Trophoblast cell (in vitro differentiated cells and primary cell): ENCODE results near the gene TPM2.

Experiments used
- DNase-seq, 2 donors: peaks; one replicate each; pipeline ENCODE4 v3.0.0-alpha.2; 2016
- H2AFZ ChIP-seq: 2 replicates; pipeline ENCODE4 v1.6.1; 2013; ENCODE audit warnings: low read length, moderate library complexity, mild to moderate bottlenecking; ENCODE audit not compliant: insufficient read depth, poor library complexity
- H2AK5ac ChIP-seq: 2 replicates; pipeline ENCODE4 v1.6.1; 2013; ENCODE audit warnings: mild to moderate bottlenecking, low read length
- H2BK120ac ChIP-seq: 2 replicates; pipeline ENCODE4 v1.6.1; 2013; ENCODE audit warnings: low read length, mild to moderate bottlenecking, moderate library complexity; ENCODE audit not compliant: insufficient read depth, poor library complexity
- H2BK12ac ChIP-seq: 2 replicates; pipeline ENCODE4 v1.6.1; 2013; ENCODE audit warnings: mild to moderate bottlenecking, low read length, moderate library complexity
- H2BK5ac ChIP-seq: 2 replicates; pipeline ENCODE4 v1.6.1; 2013; ENCODE audit warnings: low read length, low read depth, moderate library complexity, mild to moderate bottlenecking; ENCODE audit not compliant: poor library complexity
- H3K14ac ChIP-seq: 2 replicates; pipeline ENCODE4 v1.6.1; 2013; ENCODE audit warnings: mild to moderate bottlenecking, low read length
- H3K18ac ChIP-seq: 2 replicates; pipeline ENCODE4 v1.6.1; 2013; ENCODE audit warnings: mild to moderate bottlenecking, low read length
- H3K23ac ChIP-seq: 2 replicates; pipeline ENCODE4 v1.6.1; 2013; ENCODE audit warnings: low read length
- H3K27ac ChIP-seq: 2 replicates; pipeline ENCODE4 v1.5.1; 2013; ENCODE audit warnings: low read depth, mild to moderate bottlenecking, inconsistent platforms, low read length, moderate library complexity
- H3K27me3 ChIP-seq: 2 replicates; pipeline ENCODE4 v1.6.1; 2013; ENCODE audit warnings: inconsistent platforms, mild to moderate bottlenecking, low read length, moderate library complexity; ENCODE audit not compliant: insufficient read depth
- H3K36me3 ChIP-seq, 2 experiments: 1 replicate in 1 of 2; 2 replicates in 1 of 2; pipeline ENCODE4 v1.6.1; 2013; ENCODE audit warnings: low read length in 2 of 2, mild to moderate bottlenecking in 2 of 2, moderate library complexity in 1 of 2; ENCODE audit not compliant: insufficient read depth in 2 of 2, control insufficient read depth in 1 of 2
- H3K4ac ChIP-seq: 2 replicates; pipeline ENCODE4 v1.6.1; 2013; ENCODE audit warnings: low read depth, mild to moderate bottlenecking, low read length, moderate library complexity
- H3K4me1 ChIP-seq, 2 experiments: 1 replicate in 1 of 2; 2 replicates in 1 of 2; pipeline ENCODE4 v1.6.1; 2013; ENCODE audit warnings: low read length in 2 of 2, mild to moderate bottlenecking in 2 of 2, moderate library complexity in 1 of 2; ENCODE audit not compliant: insufficient read depth in 2 of 2, control insufficient read depth in 1 of 2
- H3K4me2 ChIP-seq: 2 replicates; pipeline ENCODE4 v1.6.1; 2013; ENCODE audit warnings: inconsistent platforms, mild to moderate bottlenecking, low read length, moderate library complexity
- H3K4me3 ChIP-seq: 2 replicates; pipeline ENCODE4 v1.5.1; 2013; ENCODE audit warnings: mild to moderate bottlenecking, low read depth, low read length, inconsistent platforms
- H3K79me1 ChIP-seq: one replicate; pipeline ENCODE4 v1.6.1; 2013; ENCODE audit warnings: low read length
- H3K79me2 ChIP-seq: 2 replicates; pipeline ENCODE4 v1.6.1; 2013; ENCODE audit warnings: low read length, mild to moderate bottlenecking; ENCODE audit not compliant: control insufficient read depth, insufficient read depth, poor library complexity
- H3K9ac ChIP-seq: 2 replicates; pipeline ENCODE4 v1.6.1; 2013; ENCODE audit warnings: mild to moderate bottlenecking, low read length
- H3K9me3 ChIP-seq: 2 replicates; pipeline ENCODE4 v1.6.1; 2013; ENCODE audit warnings: low read depth, mild to moderate bottlenecking, control low read depth, inconsistent platforms, low read length; ENCODE audit not compliant: insufficient read depth
- H4K12ac ChIP-seq: 2 replicates; pipeline ENCODE4 v1.6.1; 2013; ENCODE audit warnings: low read depth, mild to moderate bottlenecking, low read length, moderate library complexity
- H4K8ac ChIP-seq: 2 replicates; pipeline ENCODE4 v1.6.1; 2013; ENCODE audit warnings: low read depth, mild to moderate bottlenecking, low read length, moderate library complexity
- H4K91ac ChIP-seq: one replicate; pipeline ENCODE4 v1.6.1; 2013; ENCODE audit warnings: low read depth, mild to moderate bottlenecking, low read length, moderate library complexity
- WGBS: extraction: QIAGEN DNeasy Blood & Tissue Kit; methylation state at CpG from one replicate; pipeline ENCODE4 v1.1.7; 2013; ENCODE audit warnings: missing lambda C conversion rate; ENCODE audit not compliant: insufficient read length, insufficient coverage; ENCODE audit errors: extremely low coverage; 5-methylcytosine and 5-hydroxymethylcytosine counted together

Gene TPM2

DNA sequence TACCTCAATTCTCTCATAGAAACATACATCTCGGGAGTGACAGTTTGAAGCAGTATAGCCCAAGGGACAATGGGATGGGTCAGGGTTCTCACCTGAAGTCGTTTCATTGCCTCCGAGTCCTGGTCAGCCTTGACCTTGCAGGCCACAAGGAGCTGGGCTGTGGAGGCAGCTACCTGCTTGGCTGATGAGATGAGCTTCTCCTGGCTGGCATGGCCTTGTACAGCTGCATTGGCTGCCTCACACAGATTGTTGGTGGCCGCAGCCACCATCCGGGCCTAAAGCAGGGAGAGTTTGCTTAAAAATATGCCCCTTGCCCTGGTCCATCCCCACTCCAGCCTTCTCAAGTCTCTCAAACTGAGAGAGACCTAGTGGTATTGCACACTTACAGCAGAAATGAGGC, 8.5 kb upstream of the TPM2 start:
- Histone ChIP-seq H3K4me1 (no peaks in the 10 kb centered on the region), H2AK5ac (no peak overlapping the region), H3K79me2 (no peaks in the 10 kb centered on the region), H3K4me2 (no peak overlapping the region), H3K23ac (no peak overlapping the region), H3K4ac (no peak overlapping the region), H3K9ac (no peak overlapping the region), H3K9me3 (peaks cover 2% of the 10 kb centered on the region), H2BK120ac (no peak overlapping the region), H3K18ac (no peak overlapping the region), H3K27ac (no peak overlapping the region), H3K79me1 (no peaks in the 10 kb centered on the region), H4K8ac (no peak overlapping the region), H3K36me3 (peaks cover 52 to 66% of the 10 kb centered on the region in 2 experiments), H3K14ac (no peak overlapping the region), H4K91ac (no peak overlapping the region), H4K12ac (no peak overlapping the region), H3K27me3 (no peaks in the 10 kb centered on the region), H2BK5ac (no peak overlapping the region), H2AFZ (no peak overlapping the region), H2BK12ac (no peak overlapping the region), H3K4me3 (no peak overlapping the region)
- no CpG with 5 or more reads among the region's 5 CpGs for WGBS
- no peak for DNase-seq

DNA sequence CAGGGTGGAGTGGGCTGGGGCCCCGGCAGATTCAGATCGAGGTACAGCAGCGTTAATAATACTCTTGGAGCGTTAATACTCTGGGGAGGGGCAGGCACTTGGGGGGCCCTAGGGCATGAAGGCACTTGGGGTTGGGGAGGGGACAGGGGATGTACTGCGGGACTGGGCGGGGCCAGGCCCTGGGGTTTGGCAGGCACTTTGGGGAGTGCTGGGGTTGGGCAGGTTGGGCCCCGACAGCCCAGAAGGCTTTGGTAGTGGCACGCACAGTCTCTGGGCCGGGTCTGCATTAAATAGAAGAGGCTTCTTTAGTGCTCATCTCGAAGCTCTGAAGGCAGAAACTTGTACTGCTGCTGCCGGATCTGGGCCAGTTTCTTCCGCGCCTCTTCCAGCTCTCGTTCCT, 7.8 kb upstream of the TPM2 start:
- no peak overlapping the region for H2BK120ac ChIP-seq
- no peak for DNase-seq
- no peak overlapping the region for H3K27ac ChIP-seq
- no peak overlapping the region for H3K18ac ChIP-seq
- H3K23ac ChIP-seq, result no peak overlapping the region
- H2BK5ac ChIP-seq, result no peak overlapping the region
- WGBS, result no CpG with 5 or more reads among the region's 14 CpGs
- no peak overlapping the region for H2AFZ ChIP-seq
- H4K91ac ChIP-seq, result no peak overlapping the region
- H3K4ac ChIP-seq, result no peak overlapping the region
- no peaks in the 10 kb centered on the region for H3K27me3 ChIP-seq
- peaks cover 2% of the 10 kb centered on the region for H3K9me3 ChIP-seq
- no peak overlapping the region for H4K12ac ChIP-seq
- no peaks in the 10 kb centered on the region for H3K79me2 ChIP-seq
- H4K8ac ChIP-seq, result no peak overlapping the region
- no peak overlapping the region for H2AK5ac ChIP-seq
- H3K4me3 ChIP-seq, result no peak overlapping the region
- H3K14ac ChIP-seq, result no peak overlapping the region
- peaks cover 45 to 58% of the 10 kb centered on the region in 2 experiments for H3K36me3 ChIP-seq
- no peak overlapping the region for H3K9ac ChIP-seq
- no peaks in the 10 kb centered on the region for H3K4me1 ChIP-seq
- no peak overlapping the region for H3K4me2 ChIP-seq
- no peak overlapping the region for H2BK12ac ChIP-seq
- no peaks in the 10 kb centered on the region for H3K79me1 ChIP-seq

DNA sequence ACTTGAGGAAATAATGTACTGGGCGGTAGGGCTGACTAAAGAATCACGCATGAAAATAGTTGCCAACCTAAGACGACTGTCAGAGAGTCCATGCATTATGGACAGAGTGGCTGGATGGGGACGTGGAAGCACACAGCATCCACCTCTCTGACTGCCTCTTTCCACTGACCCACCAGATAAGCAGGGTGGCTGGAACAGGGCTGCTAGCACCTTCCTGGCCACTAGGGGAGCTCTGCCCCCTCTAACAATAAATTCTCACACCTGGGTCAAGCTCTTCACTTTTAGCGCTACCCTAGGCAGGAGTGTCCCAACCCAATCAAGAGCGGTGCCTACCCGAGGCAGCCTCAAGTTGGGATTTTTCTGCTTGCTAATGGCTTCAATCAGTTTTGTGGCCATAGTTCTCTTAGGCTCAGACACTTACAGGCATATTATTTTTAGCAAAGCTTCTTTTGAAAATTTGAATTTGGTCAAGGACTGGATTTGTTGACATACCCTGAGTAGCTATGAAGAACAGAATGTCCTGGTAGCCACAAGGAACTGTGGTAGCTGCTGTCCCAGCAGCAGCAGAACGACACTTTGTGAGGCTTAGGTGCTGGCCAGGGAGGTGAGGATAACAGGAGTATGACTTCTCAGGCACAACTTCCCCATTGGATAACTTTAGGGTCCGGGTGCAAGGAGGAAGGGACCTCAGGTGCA, 6.9 kb upstream of the TPM2 start:
- no peak overlapping the region for H3K18ac ChIP-seq
- peak; percentile 72 to 80 for DNase-seq
- no peak overlapping the region for H3K27ac ChIP-seq
- WGBS, result no CpG with 5 or more reads among the region's 9 CpGs
- H3K79me1 ChIP-seq, result no peaks in the 10 kb centered on the region
- no peak overlapping the region for H4K91ac ChIP-seq
- peaks cover 2% of the 10 kb centered on the region for H3K9me3 ChIP-seq
- no peak overlapping the region for H3K23ac ChIP-seq
- no peak overlapping the region for H3K4me2 ChIP-seq
- no peak overlapping the region for H3K4ac ChIP-seq
- no peaks in the 10 kb centered on the region for H3K4me1 ChIP-seq
- H3K36me3 ChIP-seq, result peaks cover 42 to 54% of the 10 kb centered on the region in 2 experiments
- no peak overlapping the region for H4K8ac ChIP-seq
- no peak overlapping the region for H3K14ac ChIP-seq
- H2BK120ac ChIP-seq, result no peak overlapping the region
- H2BK5ac ChIP-seq, result no peak overlapping the region
- no peak overlapping the region for H3K9ac ChIP-seq
- H4K12ac ChIP-seq, result no peak overlapping the region
- no peak overlapping the region for H2AK5ac ChIP-seq
- no peak overlapping the region for H2BK12ac ChIP-seq
- H2AFZ ChIP-seq, result no peak overlapping the region
- H3K27me3 ChIP-seq, result no peaks in the 10 kb centered on the region
- no peaks in the 10 kb centered on the region for H3K79me2 ChIP-seq
- no peak overlapping the region for H3K4me3 ChIP-seq

- Histone ChIP-seq H3K79me2 (peaks cover 3% of the 10 kb centered on the region), H3K36me3 (peaks cover 39 to 47% of the 10 kb centered on the region in 2 experiments), H2AK5ac (no peak overlapping the region), H3K4me2 (no peak overlapping the region), H4K91ac (no peak overlapping the region), H2BK12ac (no peak overlapping the region), H3K4me3 (no peak overlapping the region), H3K4me1 (no peaks in the 10 kb centered on the region), H3K79me1 (peaks cover 4% of the 10 kb centered on the region), H2AFZ (no peak overlapping the region), H3K9ac (no peak overlapping the region), H3K18ac (no peak overlapping the region), H2BK120ac (no peak overlapping the region), H3K9me3 (peaks cover 2% of the 10 kb centered on the region), H3K4ac (no peak overlapping the region), H3K27ac (no peak overlapping the region), H3K14ac (no peak overlapping the region), H3K27me3 (no peaks in the 10 kb centered on the region), H4K8ac (no peak overlapping the region), H2BK5ac (no peak overlapping the region), H3K23ac (no peak overlapping the region), H4K12ac (no peak overlapping the region)
- peak in 1 of 2 donors; percentile 12 for DNase-seq
- no CpG with 5 or more reads among the region's 3 CpGs for WGBS
These were observed 6.2 kb upstream of the TPM2 start for GRCh38 chr9:35695943-35696401.
